Activated T-helper 2 cell treated with anti-CD3 and anti-CD28 coated beads, Interferon-gamma antibody, Interleukin-2, Interleukin-4, amounts not matched to agents 10 μg/mL and 5 μg/mL and 100 μg/mL, durations not matched to agents 14 hours and 24 hours and 36 hours (primary cell): ENCODE results near the gene THAP8. TPM values are rescaled to one million over a fixed set of nuclear protein-coding genes. Genes with fewer than 3 reads are reported as not detected.

Experiments
- DNase-seq: peaks from one replicate; pipeline ENCODE4 v3.0.0; 2021; ENCODE audit warnings: low spot score
- H3K27ac Mint-ChIP-seq: one replicate; pipeline ENCODE4 v1.8.0; 2021; ENCODE audit warnings: mixed read lengths
- H3K27me3 Mint-ChIP-seq: one replicate; pipeline ENCODE4 v1.8.0; 2021; ENCODE audit warnings: low read depth, mixed read lengths
- H3K36me3 Mint-ChIP-seq: one replicate; pipeline ENCODE4 v1.8.0; 2021; ENCODE audit warnings: low read depth, mixed read lengths
- H3K4me1 Mint-ChIP-seq: one replicate; pipeline ENCODE4 v1.8.0; 2021; ENCODE audit warnings: low read depth, mixed read lengths
- H3K4me3 Mint-ChIP-seq: one replicate; pipeline ENCODE4 v1.8.0; 2021; ENCODE audit warnings: low read depth, mild to moderate bottlenecking, moderate library complexity, mixed read lengths
- H3K9me3 Mint-ChIP-seq: one replicate; pipeline ENCODE4 v1.8.0; 2021; ENCODE audit warnings: mixed read lengths
- intact Hi-C: fragments of 100-400 bp; cut with micrococcal nuclease; formaldehyde crosslinking; loops from one replicate; pipeline ENCODE4 v1.15.1; 2023
- total RNA-seq: library from RNA; stranded (reverse); gene quantifications from 2 replicates; pipeline ENCODE4 v1.2.3, GENCODE V29; 2022

The THAP8 gene
- total RNA-seq, 1 donor from 2014 or later: 2.2 TPM

GRCh38 chr19:36013280-36014011, 40.6 kb downstream of the THAP8 start:
- intact Hi-C loops: loop anchor here (1.0 kb wide), 3 partner anchors 18 to 102 kb away; partner anchors contain the start of genes SDHAF1, TBCB, THAP8 and WDR62
- H3K4me1 Mint-ChIP-seq: peaks cover 38% of the 10 kb centered on the region
- H3K4me3 Mint-ChIP-seq: peak overlapping the region; percentile 93
- peaks cover 8% of the 10 kb centered on the region for H3K36me3 Mint-ChIP-seq
- no peaks in the 10 kb centered on the region for H3K9me3 Mint-ChIP-seq
- H3K27me3 Mint-ChIP-seq: no peaks in the 10 kb centered on the region
- H3K27ac Mint-ChIP-seq: peak overlapping the region; percentile 92
- DNase-seq: no peak

DNA sequence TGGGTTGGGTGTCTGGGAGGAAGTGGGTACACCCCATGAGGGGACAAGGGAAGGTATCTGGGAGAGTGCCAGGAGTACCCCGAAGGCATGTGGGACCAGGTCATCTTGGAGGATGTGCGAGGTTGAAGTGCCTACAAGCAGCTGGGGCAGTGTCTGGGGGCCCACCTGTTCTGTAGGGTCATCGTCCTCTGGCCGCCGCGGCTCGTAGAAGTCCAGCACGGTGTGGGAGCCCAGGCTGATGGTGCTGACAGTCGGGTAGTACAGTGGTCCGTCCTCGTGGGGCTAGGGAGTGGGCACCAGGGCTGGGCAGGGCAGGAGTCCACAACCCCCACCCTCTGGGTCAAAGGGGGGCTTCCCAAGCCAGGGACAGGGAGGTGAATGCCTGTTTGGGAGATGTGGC, 43.7 kb downstream of the THAP8 start:
- Mint-ChIP-seq H3K27me3 (no peaks in the 10 kb centered on the region), H3K36me3 (peaks cover 8% of the 10 kb centered on the region), H3K4me1 (peaks cover 33% of the 10 kb centered on the region), H3K4me3 (no peak overlapping the region), H3K9me3 (no peaks in the 10 kb centered on the region), H3K27ac (no peak overlapping the region)
- intact Hi-C loops: no loop called here
- DNase-seq: no peak

DNA sequence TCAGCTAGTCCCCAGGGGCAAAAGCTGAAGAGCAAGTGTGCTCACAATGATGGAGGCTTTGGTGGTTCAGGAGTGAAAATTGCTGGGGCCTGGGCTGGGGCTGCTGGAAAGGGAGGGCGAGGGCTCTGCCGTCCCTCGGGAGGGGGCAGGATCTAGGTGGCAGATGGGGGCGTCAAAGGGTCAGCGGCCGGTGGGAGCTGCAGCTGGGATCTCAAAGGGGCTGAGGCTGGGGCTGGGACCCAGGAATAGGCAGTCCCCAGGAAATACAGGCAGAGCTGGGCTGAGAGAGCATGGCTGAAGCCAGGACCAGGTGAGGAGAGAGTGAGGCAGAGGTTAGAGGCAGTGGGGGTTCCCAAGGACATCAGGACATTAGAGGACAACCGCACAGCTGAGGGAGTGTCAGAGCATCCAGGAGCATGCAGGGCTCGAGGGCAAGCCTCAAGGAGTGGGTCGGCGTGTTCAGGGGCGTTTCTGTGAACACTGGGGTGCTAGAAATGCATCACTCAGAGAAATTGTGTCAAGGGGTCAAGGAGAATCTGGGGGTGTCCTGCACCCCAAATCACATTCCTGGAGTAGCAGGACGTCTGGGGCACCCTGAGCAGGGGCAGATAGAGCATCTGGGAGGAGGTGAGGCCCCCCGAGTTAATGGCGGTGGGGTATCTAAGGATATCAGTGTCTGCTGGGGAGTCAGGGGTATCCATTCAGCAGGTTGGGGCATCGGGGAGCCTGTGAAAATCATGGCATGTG, 44.3 kb downstream of the THAP8 start:
- intact Hi-C loops: no loop called here
- no peaks in the 10 kb centered on the region for H3K9me3 Mint-ChIP-seq
- no peaks in the 10 kb centered on the region for H3K27me3 Mint-ChIP-seq
- peaks cover 8% of the 10 kb centered on the region for H3K36me3 Mint-ChIP-seq
- peak overlapping the region; percentile 19 for H3K27ac Mint-ChIP-seq
- H3K4me1 Mint-ChIP-seq: peaks cover 27% of the 10 kb centered on the region
- H3K4me3 Mint-ChIP-seq: peak overlapping the region; percentile 64
- no peak for DNase-seq

DNA sequence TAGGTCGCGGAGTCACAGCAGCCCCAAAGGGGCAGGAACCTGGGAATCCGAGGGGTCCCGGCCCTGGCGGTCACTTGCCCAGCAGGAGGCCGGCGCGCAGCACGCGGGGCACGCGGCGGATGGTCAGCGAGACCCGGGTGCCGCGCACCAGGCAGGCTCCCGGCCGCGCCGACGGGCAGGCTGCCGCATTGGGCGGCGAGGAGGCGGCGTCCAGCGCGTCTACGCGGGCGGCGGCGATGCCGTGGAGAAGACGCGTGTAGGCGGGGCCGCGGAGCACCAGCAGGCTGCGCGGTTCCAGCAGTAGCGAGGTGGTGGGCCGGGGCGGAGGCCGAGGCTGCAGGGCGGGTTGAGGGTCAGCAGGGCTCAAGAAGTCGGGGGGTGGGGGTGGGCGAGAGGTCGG, 44.9 kb downstream of the THAP8 start:
- peak; percentile 51 for DNase-seq
- Mint-ChIP-seq H3K4me3 (peak overlapping the region; percentile 64), H3K4me1 (peaks cover 22% of the 10 kb centered on the region), H3K36me3 (peaks cover 5% of the 10 kb centered on the region), H3K27ac (no peak overlapping the region), H3K27me3 (no peaks in the 10 kb centered on the region), H3K9me3 (no peaks in the 10 kb centered on the region)
- intact Hi-C loops: no loop called here

DNA sequence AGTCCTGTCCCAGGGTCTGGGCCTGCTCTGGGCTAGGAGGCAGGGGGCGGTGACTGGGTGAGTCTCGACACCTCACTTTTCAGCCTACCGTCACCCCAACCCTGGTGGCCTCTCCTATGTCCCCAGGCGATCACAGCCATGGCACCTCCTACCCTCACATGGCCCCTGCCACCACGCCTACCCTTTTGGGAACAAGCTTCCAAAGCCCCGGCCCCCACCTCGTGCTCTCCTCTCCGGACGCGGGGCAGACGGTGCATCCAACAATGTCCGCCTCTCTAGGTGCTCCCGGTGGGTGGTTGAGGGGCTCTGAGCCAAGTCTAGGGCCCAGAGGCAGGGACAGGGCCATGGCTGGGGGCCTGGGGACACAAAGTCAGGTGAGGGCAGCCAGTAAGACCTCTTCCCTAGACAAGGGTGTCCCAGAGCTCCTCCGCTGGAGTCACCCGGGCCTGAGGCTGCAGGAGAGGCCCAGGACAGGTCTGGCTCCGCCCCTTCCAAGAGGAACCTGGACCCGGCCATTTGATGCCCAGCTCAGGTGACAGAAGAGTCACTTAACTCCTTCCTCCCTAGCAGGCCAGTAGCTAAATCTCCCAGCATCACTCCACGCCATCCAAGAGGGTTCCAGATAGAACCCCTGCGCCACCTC, 45.6 kb downstream of the THAP8 start, which contains the start of gene SYNE4:
Gene SYNE4, minus strand, starts transcription at position 478 of the 643 bp plus-strand sequence. Its CDS starts 132 bp downstream, at position 346.
- no peak for DNase-seq
- H3K4me1 Mint-ChIP-seq: peaks cover 21% of the 10 kb centered on the region
- H3K36me3 Mint-ChIP-seq: peaks cover 5% of the 10 kb centered on the region
- no peaks in the 10 kb centered on the region for H3K27me3 Mint-ChIP-seq
- H3K4me3 Mint-ChIP-seq: peak within 1 kb of the TSS; percentile 64
- intact Hi-C loops: no loop called here
- H3K27ac Mint-ChIP-seq: peak within 1 kb of the TSS; percentile 34
- no peaks in the 10 kb centered on the region for H3K9me3 Mint-ChIP-seq

DNA sequence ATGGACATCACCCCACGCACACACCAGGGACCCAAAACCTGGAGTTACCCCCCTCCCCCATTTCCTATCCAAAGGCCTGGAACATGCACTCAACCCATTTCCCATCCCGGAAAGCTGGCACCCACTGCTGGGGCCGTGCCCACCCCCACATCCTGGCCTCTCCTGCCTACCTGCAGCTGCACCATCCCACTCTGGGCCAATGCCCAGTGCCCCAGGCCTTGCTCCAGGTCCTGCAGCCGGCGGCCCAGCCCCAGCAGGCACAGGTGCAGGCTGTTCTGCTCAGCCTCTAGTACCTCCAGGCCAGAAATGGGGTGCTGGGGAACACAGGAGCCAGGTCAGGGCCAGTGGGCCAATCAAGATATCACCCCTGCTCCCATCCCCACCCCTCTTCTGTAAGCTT, 47.1 kb downstream of the THAP8 start:
- H3K4me1 Mint-ChIP-seq: peaks cover 11% of the 10 kb centered on the region
- no peak overlapping the region for H3K4me3 Mint-ChIP-seq
- intact Hi-C loops: no loop called here
- peaks cover 11% of the 10 kb centered on the region for H3K36me3 Mint-ChIP-seq
- no peak for DNase-seq
- H3K27ac Mint-ChIP-seq: no peak overlapping the region
- H3K27me3 Mint-ChIP-seq: no peaks in the 10 kb centered on the region
- no peaks in the 10 kb centered on the region for H3K9me3 Mint-ChIP-seq

DNA sequence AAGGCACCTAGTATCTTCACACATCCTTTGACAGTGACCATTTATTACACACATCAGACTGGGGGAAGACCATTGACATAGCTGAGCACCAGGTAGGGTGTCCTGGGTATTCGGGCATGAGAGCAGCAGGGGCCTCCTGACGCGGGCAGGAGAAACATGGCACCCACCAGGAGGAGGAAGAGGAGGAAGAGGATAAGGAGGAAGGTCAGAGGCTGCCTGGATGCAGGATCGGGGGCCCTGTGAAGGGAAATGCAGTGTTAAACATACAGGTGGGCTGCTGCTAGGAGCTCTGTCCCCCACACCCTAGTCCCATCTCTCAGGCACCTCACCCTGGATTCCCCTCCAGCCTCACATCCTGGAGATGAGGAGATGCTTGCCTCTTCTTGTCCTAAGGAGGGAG, 50.8 kb downstream of the THAP8 start:
- Mint-ChIP-seq H3K4me3 (no peak overlapping the region), H3K36me3 (peaks cover 22% of the 10 kb centered on the region), H3K4me1 (peaks cover 4% of the 10 kb centered on the region), H3K27ac (no peak overlapping the region), H3K9me3 (no peaks in the 10 kb centered on the region), H3K27me3 (no peaks in the 10 kb centered on the region)
- no peak for DNase-seq
- intact Hi-C loops: no loop called here

DNA sequence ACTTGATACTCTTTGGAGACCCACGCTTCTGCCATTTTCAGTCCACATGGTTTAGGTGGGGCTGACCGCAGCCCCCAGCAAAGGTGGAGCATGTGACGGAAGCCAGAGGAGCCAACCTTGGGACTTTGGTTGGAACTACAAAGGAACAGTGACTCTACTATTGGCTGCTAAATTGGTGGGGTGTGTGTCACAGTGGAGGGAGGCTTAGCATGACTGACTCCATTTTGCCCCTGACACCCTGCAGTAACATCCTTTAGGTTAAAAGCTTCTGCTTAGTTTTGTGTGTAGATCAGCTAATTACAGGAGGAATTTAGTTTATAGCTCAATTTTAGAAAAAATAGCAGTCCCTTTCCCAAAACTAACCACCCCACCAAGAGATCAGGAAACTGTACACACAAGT, 52.5 kb downstream of the THAP8 start:
- Mint-ChIP-seq H3K4me1 (peaks cover 11% of the 10 kb centered on the region), H3K27ac (no peak overlapping the region), H3K27me3 (no peaks in the 10 kb centered on the region), H3K9me3 (no peaks in the 10 kb centered on the region), H3K36me3 (peaks cover 32% of the 10 kb centered on the region), H3K4me3 (no peak overlapping the region)
- intact Hi-C loops: no loop called here
- no peak for DNase-seq

- peaks cover 20% of the 10 kb centered on the region for H3K4me1 Mint-ChIP-seq
- no peaks in the 10 kb centered on the region for H3K9me3 Mint-ChIP-seq
- peak overlapping the region; percentile 89 for H3K4me3 Mint-ChIP-seq
- H3K36me3 Mint-ChIP-seq: peaks cover 33% of the 10 kb centered on the region
- no peak for DNase-seq
- intact Hi-C loops: loop anchor here (5.0 to 10.0 kb wide), 3 partner anchors 44 to 252 kb away; partner anchors contain the start of genes HCST, IGFLR1, LIN37 and NFKBID
- peak overlapping the region; percentile 21 for H3K27ac Mint-ChIP-seq
- no peaks in the 10 kb centered on the region for H3K27me3 Mint-ChIP-seq
Observed at GRCh38 chr19:35996777-35997176, 57.3 kb downstream of the THAP8 start.

GRCh38 chr19:35995048-35995993, 58.8 kb downstream of the THAP8 start, which contains the start of gene SDHAF1:
Gene SDHAF1 (plus strand): TSS chr19:35995188. CDS start chr19:35995275, 87 bp downstream.
- H3K9me3 Mint-ChIP-seq: no peaks in the 10 kb centered on the region
- peak within 1 kb of the TSS; percentile 89 for H3K27ac Mint-ChIP-seq
- intact Hi-C loops: loop anchor here (1.0 to 10.0 kb wide), 6 partner anchors 19 to 251 kb away; partner anchors contain the start of genes ALKBH6, HCST, IGFLR1 and LIN37
- no peaks in the 10 kb centered on the region for H3K27me3 Mint-ChIP-seq
- H3K4me1 Mint-ChIP-seq: peaks cover 20% of the 10 kb centered on the region
- H3K36me3 Mint-ChIP-seq: peaks cover 24% of the 10 kb centered on the region
- peak; percentile 91 for DNase-seq
- peak within 1 kb of the TSS; percentile 93 for H3K4me3 Mint-ChIP-seq

DNA sequence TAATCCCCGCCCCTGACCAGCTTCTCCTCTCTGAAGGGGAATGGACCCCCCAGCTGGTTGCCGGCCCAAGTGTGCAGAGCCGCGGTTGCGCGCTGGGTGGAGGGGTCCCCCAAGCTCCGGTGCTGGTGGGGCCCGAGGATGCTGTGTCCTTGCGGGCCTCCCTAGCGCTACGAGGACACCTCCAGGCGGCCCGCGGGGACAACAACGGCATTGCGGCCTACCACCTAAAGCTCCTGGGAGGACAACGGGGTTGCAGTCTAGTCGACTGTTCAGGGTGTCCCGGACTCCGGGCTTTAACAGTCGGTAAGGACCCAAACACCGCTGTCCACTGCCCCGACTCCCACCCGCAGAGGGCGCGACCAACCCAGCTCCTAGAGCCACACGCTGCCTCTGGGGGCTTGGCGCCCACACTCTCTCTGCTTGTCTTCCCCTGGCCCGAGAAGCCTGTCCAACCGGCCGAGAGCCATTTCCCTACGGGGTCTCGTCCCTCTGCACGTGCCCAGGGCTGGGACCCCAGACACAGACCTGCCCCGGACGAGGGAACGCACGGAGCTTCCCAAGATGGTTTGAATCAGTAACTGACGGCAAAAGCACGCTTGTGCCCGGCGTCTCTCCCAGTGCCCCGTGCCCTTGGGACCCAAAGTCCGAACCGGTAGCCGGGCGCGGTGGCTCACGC, 60.0 kb downstream of the THAP8 start:
- no peaks in the 10 kb centered on the region for H3K27me3 Mint-ChIP-seq
- peaks cover 18% of the 10 kb centered on the region for H3K36me3 Mint-ChIP-seq
- no peak for DNase-seq
- H3K9me3 Mint-ChIP-seq: no peaks in the 10 kb centered on the region
- no peak overlapping the region for H3K27ac Mint-ChIP-seq
- peak overlapping the region; percentile 60 for H3K4me3 Mint-ChIP-seq
- intact Hi-C loops: loop anchor here (10.0 kb wide), 1 partner anchor 249 kb away; the partner anchor contains the start of genes IGFLR1, LIN37, PSENEN and U2AF1L4
- peaks cover 16% of the 10 kb centered on the region for H3K4me1 Mint-ChIP-seq
